Mesenchymal stem cell (in vitro differentiated cells and primary cell): ENCODE measurements around the gene GAB2.

Experiments
- DNase-seq: peaks from one replicate; pipeline ENCODE4 v3.0.0-alpha.2; 2013
- H2AFZ ChIP-seq: one replicate; pipeline ENCODE4 v1.6.1; 2013; ENCODE audit warnings: low read depth, mild to moderate bottlenecking, control low read depth, inconsistent platforms, low read length, moderate library complexity
- H2AK5ac ChIP-seq: 2 replicates; pipeline ENCODE4 v1.6.1; 2013; ENCODE audit warnings: low read length, moderate library complexity, mild to moderate bottlenecking, inconsistent platforms; ENCODE audit not compliant: severe bottlenecking
- H2BK120ac ChIP-seq: one replicate; pipeline ENCODE4 v1.6.1; 2013; ENCODE audit warnings: low read depth, mild to moderate bottlenecking, inconsistent platforms, low read length, moderate library complexity
- H2BK12ac ChIP-seq, 2 experiments: one replicate each; pipeline ENCODE4 v1.6.1; 2013; ENCODE audit warnings: inconsistent platforms in 2 of 2, low read length in 2 of 2, mild to moderate bottlenecking in 2 of 2, moderate library complexity in 2 of 2, control low read depth in 1 of 2
- H2BK15ac ChIP-seq: one replicate; pipeline ENCODE4 v1.6.1; 2013; ENCODE audit warnings: mild to moderate bottlenecking, low read depth, inconsistent platforms; ENCODE audit not compliant: poor library complexity, severe bottlenecking
- H2BK5ac ChIP-seq: 2 replicates; pipeline ENCODE4 v1.6.1; 2013; ENCODE audit warnings: low read depth, mild to moderate bottlenecking, low read length, control low read depth, inconsistent platforms; ENCODE audit not compliant: poor library complexity, severe bottlenecking
- H3K14ac ChIP-seq, 2 experiments: one replicate each; pipeline ENCODE4 v1.6.1; 2013; ENCODE audit warnings: inconsistent platforms in 2 of 2, low read length in 2 of 2, control low read depth in 1 of 2, mild to moderate bottlenecking in 1 of 2, moderate library complexity in 1 of 2
- H3K18ac ChIP-seq, 2 experiments: one replicate each; pipeline ENCODE4 v1.6.1; 2013; ENCODE audit warnings: inconsistent platforms in 2 of 2, low read length in 2 of 2, control low read depth in 1 of 2, low read depth in 1 of 2, mild to moderate bottlenecking in 1 of 2
- H3K23ac ChIP-seq, 2 experiments: one replicate each; pipeline ENCODE4 v1.6.1; 2013; ENCODE audit warnings: inconsistent platforms in 2 of 2, low read length in 2 of 2, mild to moderate bottlenecking in 2 of 2, moderate library complexity in 2 of 2, control low read depth in 1 of 2
- H3K27ac ChIP-seq: 2 replicates; pipeline ENCODE4 v1.5.1; 2013; ENCODE audit warnings: mild to moderate bottlenecking, moderate library complexity, low read length, control low read depth, inconsistent platforms; ENCODE audit not compliant: poor library complexity, severe bottlenecking
- H3K27me3 ChIP-seq, 2 experiments: 2 replicates each; pipeline versions ENCODE4 v1.6.1 to v1.7.0; 2013; ENCODE audit warnings: low read length in 2 of 2, mild to moderate bottlenecking in 2 of 2, moderate library complexity in 2 of 2, control low read depth in 1 of 2, inconsistent platforms in 1 of 2; ENCODE audit not compliant: control insufficient read depth in 1 of 2, insufficient read depth in 1 of 2
- H3K36me3 ChIP-seq, 2 experiments: 2 replicates each; pipeline versions ENCODE4 v1.6.1 to v1.7.0; 2013; ENCODE audit warnings: low read length in 2 of 2, control low read depth in 1 of 2, inconsistent platforms in 1 of 2, low read depth in 1 of 2, mild to moderate bottlenecking in 1 of 2; ENCODE audit not compliant: insufficient read depth in 2 of 2, control insufficient read depth in 1 of 2
- H3K4ac ChIP-seq, 2 experiments: one replicate each; pipeline ENCODE4 v1.6.1; 2013; ENCODE audit warnings: inconsistent platforms in 2 of 2, low read length in 2 of 2, mild to moderate bottlenecking in 2 of 2, moderate library complexity in 2 of 2, control low read depth in 1 of 2, low read depth in 1 of 2
- H3K4me1 ChIP-seq: 2 replicates; pipeline ENCODE4 v1.6.1; 2013; ENCODE audit warnings: low read depth, low read length, control low read depth; ENCODE audit not compliant: control insufficient read depth, insufficient read depth
- H3K4me2 ChIP-seq: 2 replicates; pipeline ENCODE4 v1.6.1; 2013; ENCODE audit warnings: low read length, mild to moderate bottlenecking, inconsistent platforms; ENCODE audit not compliant: poor library complexity, severe bottlenecking
- H3K4me3 ChIP-seq, 2 experiments: 2 replicates each; pipeline versions ENCODE4 v1.5.1 to v1.7.0; 2013; ENCODE audit warnings: low read length in 2 of 2, mild to moderate bottlenecking in 2 of 2, control low read depth in 1 of 2, low read depth in 1 of 2; ENCODE audit not compliant: insufficient read depth in 1 of 2
- H3K79me1 ChIP-seq: replicated peaks from 2 replicates; pipeline ENCODE4 v1.6.1; 2013; ENCODE audit warnings: mild to moderate bottlenecking, control low read depth, low read length, inconsistent platforms; ENCODE audit not compliant: poor library complexity, severe bottlenecking
- H3K9ac ChIP-seq: 2 replicates; pipeline ENCODE4 v1.7.0; 2013; ENCODE audit warnings: mild to moderate bottlenecking, low read length, moderate library complexity
- H3K9me3 ChIP-seq: 2 replicates; pipeline ENCODE4 v1.7.0; 2013; ENCODE audit warnings: mild to moderate bottlenecking, low read length; ENCODE audit not compliant: control insufficient read depth
- H4K8ac ChIP-seq: one replicate; pipeline ENCODE4 v1.6.1; 2013; ENCODE audit warnings: inconsistent platforms, mild to moderate bottlenecking, low read length, moderate library complexity
- H4K91ac ChIP-seq: one replicate; pipeline ENCODE4 v1.6.1; 2013; ENCODE audit warnings: mild to moderate bottlenecking, low read length, inconsistent platforms
- WGBS: methylation state at CpG from one replicate; pipeline ENCODE4 v1.1.7; 2013; ENCODE audit warnings: mixed read lengths; 5-methylcytosine and 5-hydroxymethylcytosine counted together

GAB2 gene

DNA sequence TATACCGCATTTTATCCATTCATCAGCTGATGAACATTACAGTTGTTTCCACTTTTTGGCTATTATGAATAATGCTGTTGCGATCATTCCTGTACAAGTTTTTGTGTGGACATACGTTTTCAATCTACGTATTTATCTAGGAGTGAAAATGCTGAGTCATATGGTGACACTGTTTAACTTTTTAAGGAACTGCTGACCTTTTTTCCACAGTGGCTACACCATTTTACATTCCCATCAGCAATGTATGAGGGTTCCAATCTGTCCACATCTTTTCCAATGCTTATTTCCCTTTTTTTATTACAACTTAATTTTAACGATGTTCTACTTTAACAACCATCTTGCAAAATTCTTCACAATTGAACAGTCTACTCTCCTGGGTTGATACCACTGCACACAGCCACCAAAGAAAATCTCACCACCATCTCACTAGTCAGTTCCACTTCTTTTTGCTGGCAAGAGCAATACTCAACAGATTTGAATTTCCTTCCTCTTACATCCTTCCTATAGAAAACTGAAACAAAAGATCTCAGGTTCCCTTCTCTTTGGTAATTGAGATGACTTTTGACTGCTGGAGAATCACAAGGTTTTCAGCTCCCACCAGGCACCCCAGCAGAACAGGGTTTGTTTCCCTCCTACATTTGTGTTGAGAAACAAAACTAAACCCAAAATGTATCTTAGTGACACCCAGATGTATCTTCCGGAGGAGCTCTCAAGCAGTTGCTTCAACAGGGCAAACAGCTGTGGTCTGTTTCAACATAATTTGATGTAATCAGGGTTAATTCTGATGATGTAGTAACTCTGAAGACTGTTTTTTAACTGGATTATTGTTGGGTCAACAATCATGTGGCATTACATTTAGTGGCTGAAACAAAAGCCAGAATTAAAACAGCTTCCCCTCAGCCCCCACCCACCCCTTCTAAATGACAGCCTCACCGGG is 7.0 kb upstream of the GAB2 start:
- 83% methylated on average over 6 of the region's 7 CpGs for WGBS

DNA sequence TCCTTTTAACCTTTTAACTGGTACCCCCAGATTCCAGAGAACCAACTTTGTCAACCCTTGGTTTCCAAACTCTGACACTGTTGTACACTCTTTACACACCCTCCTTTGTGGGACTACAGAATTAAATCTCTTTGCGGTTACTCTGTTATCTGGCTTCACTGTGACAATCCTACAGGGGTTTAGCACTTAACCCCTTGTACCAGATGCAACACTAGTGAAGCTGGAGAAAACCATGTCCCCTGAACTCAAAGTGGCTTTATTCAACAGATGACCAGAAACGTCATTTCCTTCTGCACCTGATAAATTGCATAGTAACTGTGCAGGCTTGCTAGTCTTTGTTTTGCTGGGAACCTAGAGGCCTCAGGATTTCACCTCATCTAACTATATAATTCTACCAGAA is 5.6 kb upstream of the GAB2 start:
- Histone ChIP-seq H2BK12ac (no peak overlapping the region), H3K4me3 (no peak overlapping the region), H3K27me3 (no peaks in the 10 kb centered on the region), H2AFZ (no peak overlapping the region), H3K14ac (no peak overlapping the region), H4K91ac (no peak overlapping the region), H3K4me2 (no peak overlapping the region), H3K9ac (no peak overlapping the region), H3K4ac (no peak overlapping the region), H3K4me1 (peaks cover 9% of the 10 kb centered on the region), H3K9me3 (no peaks in the 10 kb centered on the region), H2BK120ac (no peak overlapping the region), H3K27ac (no peak overlapping the region), H3K18ac (no peak overlapping the region), H3K79me1 (no peaks in the 10 kb centered on the region), H2BK5ac (no peak overlapping the region), H4K8ac (no peak overlapping the region), H3K36me3 (no peaks in the 10 kb centered on the region), H2BK15ac (no peak overlapping the region), H2AK5ac (no peak overlapping the region), H3K23ac (no peak overlapping the region)
- 53% methylated on average over 2 of the region's 2 CpGs for WGBS
- DNase-seq, result no peak

More for the DNA sequence above, 7.0 kb upstream of the GAB2 start:
- no peak overlapping the region for H3K4me2 ChIP-seq
- H3K4me3 ChIP-seq, result no peak overlapping the region
- H2BK120ac ChIP-seq, result no peak overlapping the region
- H3K9me3 ChIP-seq, result no peaks in the 10 kb centered on the region
- H2AFZ ChIP-seq, result no peak overlapping the region
- no peak overlapping the region for H4K91ac ChIP-seq
- H3K27ac ChIP-seq, result no peak overlapping the region
- H3K9ac ChIP-seq, result peak overlapping the region; percentile 8
- H2BK12ac ChIP-seq, result no peak overlapping the region
- H3K27me3 ChIP-seq, result no peaks in the 10 kb centered on the region
- H3K23ac ChIP-seq, result no peak overlapping the region
- H2AK5ac ChIP-seq, result no peak overlapping the region
- no peak overlapping the region for H2BK15ac ChIP-seq
- H3K79me1 ChIP-seq, result no peaks in the 10 kb centered on the region
- no peak overlapping the region for H3K14ac ChIP-seq
- peak; percentile 69 for DNase-seq
- H3K36me3 ChIP-seq, result peaks cover 0 to 1% of the 10 kb centered on the region in 2 experiments
- H3K18ac ChIP-seq, result no peak overlapping the region
- H3K4me1 ChIP-seq, result peaks cover 8% of the 10 kb centered on the region
- H4K8ac ChIP-seq, result no peak overlapping the region
- no peak overlapping the region for H3K4ac ChIP-seq
- no peak overlapping the region for H2BK5ac ChIP-seq

DNA sequence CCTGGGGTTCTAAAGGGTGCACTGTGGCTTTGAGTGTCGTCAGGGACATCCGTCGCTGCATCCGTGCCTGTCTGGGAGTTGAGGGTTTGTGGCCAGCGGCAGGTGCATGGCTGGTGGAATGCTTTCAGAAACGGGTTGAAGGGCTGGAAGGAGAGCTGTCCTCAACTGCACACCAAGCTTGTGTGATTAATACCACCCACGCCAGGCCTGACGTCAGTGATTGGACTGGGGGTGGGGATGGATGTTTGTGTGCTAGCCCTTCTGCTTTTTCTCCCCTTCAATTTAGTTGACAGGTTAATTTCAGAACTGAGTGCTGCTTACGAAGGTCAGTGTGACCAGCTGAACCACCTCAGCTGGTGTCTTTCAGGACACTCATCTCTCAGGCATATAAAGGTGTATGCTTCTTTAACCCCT is 3.2 kb upstream of the GAB2 start:
- no peak overlapping the region for H3K14ac ChIP-seq

DNA sequence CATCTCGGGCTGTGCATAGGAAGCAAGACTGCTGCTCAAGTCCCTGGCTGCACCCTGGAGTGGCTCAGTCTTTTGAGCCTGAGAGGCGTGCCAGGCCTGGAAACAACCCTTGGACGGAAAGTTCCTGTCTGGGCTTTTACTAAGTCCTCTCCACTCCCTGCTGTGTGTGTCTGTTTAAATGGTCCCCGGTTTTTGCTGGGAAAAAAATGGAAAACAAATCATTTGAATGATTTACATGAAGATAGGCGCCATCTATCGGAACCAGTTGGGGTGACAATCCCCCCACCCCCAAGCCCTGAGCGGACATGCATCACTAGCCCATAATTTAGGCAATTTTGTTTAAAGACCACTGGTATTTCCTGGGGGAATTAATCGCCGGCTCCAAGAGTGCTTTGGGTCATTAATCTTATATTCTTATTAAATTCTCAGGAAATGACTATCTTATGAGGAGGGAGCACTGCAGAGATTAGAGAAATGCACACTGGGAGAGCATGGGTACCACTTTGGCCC is 2.7 kb upstream of the GAB2 start:
- Histone ChIP-seq H4K91ac (peak overlapping the region; percentile 34), H3K9me3 (no peaks in the 10 kb centered on the region), H3K36me3 (no peaks in the 10 kb centered on the region), H3K9ac (peak overlapping the region; percentile 76), H3K4me3 (peak overlapping the region in 1 of 2 experiments; percentile 88), H3K4ac (no peak overlapping the region), H4K8ac (peak overlapping the region; percentile 66), H3K4me2 (no peak overlapping the region), H2BK5ac (no peak overlapping the region), H3K27ac (peak overlapping the region; percentile 85), H3K14ac (peak overlapping the region in 1 of 2 experiments; percentile 90), H2AFZ (no peak overlapping the region), H2BK120ac (no peak overlapping the region), H3K23ac (no peak overlapping the region), H3K4me1 (peaks cover 13% of the 10 kb centered on the region), H3K27me3 (no peaks in the 10 kb centered on the region), H3K18ac (peak overlapping the region in 1 of 2 experiments; percentile 90), H3K79me1 (peaks cover 1% of the 10 kb centered on the region), H2AK5ac (peak overlapping the region; percentile 74), H2BK12ac (peak overlapping the region in 1 of 2 experiments; percentile 67), H2BK15ac (no peak overlapping the region)
- DNase-seq, result peak; percentile 81
- whole genome bisulfite sequencing, result 22% methylated on average over 5 of the region's 9 CpGs

More for the DNA sequence above, 3.2 kb upstream of the GAB2 start:
- Histone ChIP-seq H3K79me1 (peaks cover 1% of the 10 kb centered on the region), H3K23ac (no peak overlapping the region), H3K4me3 (peak overlapping the region in 1 of 2 experiments; percentile 6), H2AK5ac (no peak overlapping the region), H2AFZ (no peak overlapping the region), H2BK12ac (peak overlapping the region in 1 of 2 experiments; percentile 51), H3K9me3 (no peaks in the 10 kb centered on the region), H2BK15ac (no peak overlapping the region), H3K18ac (peak overlapping the region in 1 of 2 experiments; percentile 13), H3K36me3 (no peaks in the 10 kb centered on the region), H3K4me2 (no peak overlapping the region), H3K4ac (no peak overlapping the region), H3K4me1 (peaks cover 13% of the 10 kb centered on the region), H3K27me3 (no peaks in the 10 kb centered on the region), H3K27ac (peak overlapping the region; percentile 63), H3K9ac (peak overlapping the region; percentile 76), H4K91ac (no peak overlapping the region), H2BK5ac (no peak overlapping the region), H2BK120ac (no peak overlapping the region), H4K8ac (no peak overlapping the region)
- DNase-seq, result peak; percentile 55
- WGBS, result 49% methylated on average over 7 of the region's 9 CpGs
